Tibial nerve (tissue), 4 donors: Measurements from ENCODE around the gene CHURC1. TPM values are rescaled to one million over a fixed set of nuclear protein-coding genes. Genes with fewer than 3 reads are reported as not detected.
A peak's percentile ranks its signal among the peaks of the same experiment; 100 is the strongest.

Experiments
- DNase-seq, 2 donors: peaks; one replicate each; pipeline ENCODE4 v3.0.0-alpha.2; 2019; ENCODE audit warnings: low spot score in 2 of 2
- H3K27ac ChIP-seq, 4 donors: fragments of 200-600 bp; sonication (generic) in 3 of 4; one replicate each; pipeline ENCODE4 v1.5.1; 2017 to 2019; ENCODE audit warnings: mild to moderate bottlenecking in 1 of 4
- H3K27me3 ChIP-seq, 2 donors: fragments of 200-600 bp; sonication (generic) in 1 of 2; one replicate each; pipeline versions ENCODE4 v1.5.1 to v1.6.0; 2017 to 2019
- H3K36me3 ChIP-seq, 3 donors: fragments of 200-600 bp; sonication (generic); one replicate each; pipeline ENCODE4 v1.5.1; 2018 to 2019
- H3K4me1 ChIP-seq, 4 donors: fragments of 200-600 bp; sonication (generic) in 3 of 4; one replicate each; pipeline ENCODE4 v1.5.1; 2017 to 2019
- H3K4me3 ChIP-seq, 4 donors: fragments of 200-600 bp; sonication (generic) in 3 of 4; one replicate each; pipeline ENCODE4 v1.5.1; 2017 to 2019; ENCODE audit warnings: mild to moderate bottlenecking in 1 of 4, moderate library complexity in 1 of 4
- H3K9me3 ChIP-seq, 4 donors: fragments of 200-600 bp; sonication (generic) in 3 of 4; one replicate each; pipeline ENCODE4 v1.5.1; 2017 to 2019
- CTCF ChIP-seq, 5 experiments: fragments of 200-600 bp in 3 of 5; fragments of 450-650 bp in 2 of 5; sonication (generic) in 3 of 5; IDR thresholded peaks; one replicate each; pipeline ENCODE4 v1.5.1; 2016 to 2019; ENCODE audit warnings: antibody characterized with exemption in 5 of 5, mild to moderate bottlenecking in 3 of 5, moderate library complexity in 2 of 5
- EP300 ChIP-seq, 2 donors: sonication (generic); formaldehyde crosslinking; IDR thresholded peaks; one replicate each; pipeline ENCODE4 v1.6.1; 2017; ENCODE audit warnings: antibody characterized with exemption in 2 of 2, mild to moderate bottlenecking in 1 of 2
- POLR2A ChIP-seq, 2 donors: fragments of 450-650 bp; IDR thresholded peaks; one replicate each; pipeline ENCODE4 v1.6.1; 2017; ENCODE audit warnings: antibody characterized with exemption in 2 of 2, mild to moderate bottlenecking in 2 of 2, moderate library complexity in 2 of 2
- WGBS, 2 donors: methylation state at CpG; one replicate each; pipeline ENCODE4 v1.1.5; 2018; 5-methylcytosine and 5-hydroxymethylcytosine counted together
- total RNA-seq, 4 donors: library from RNA; depleted of rRNA; stranded (reverse); fragments of >200 nt; gene quantifications; one replicate each; pipeline ENCODE4 v1.1.0, GENCODE V29; 2016

Gene CHURC1
- total RNA-seq, 4 donors from 2014 or later, result 75.0 to 131 (median 89.1) TPM

- 91 to 96% methylated on average over 2 of the region's 2 CpGs for WGBS, 2 donors
- Histone ChIP-seq H3K27me3 (peaks cover 0 to 20% of the 10 kb centered on the region in 2 donors), H3K27ac (no peak overlapping the region), H3K9me3 (no peaks in the 10 kb centered on the region), H3K4me3 (no peak overlapping the region), H3K4me1 (peaks cover 0 to 4% (median 3%) of the 10 kb centered on the region in 4 donors), H3K36me3 (no peaks in the 10 kb centered on the region)
- no peak for DNase-seq
- TF ChIP-seq EP300 (IDR thresholded peaks at IDR 0.05), result no peak
- TF ChIP-seq POLR2A (IDR thresholded peaks at IDR 0.05), result no peak
- TF ChIP-seq CTCF (IDR thresholded peaks at IDR 0.05), result no peak
These were observed 28.7 kb upstream of the CHURC1 start for GRCh38 chr14:64885559-64885958.

- no peak for DNase-seq
- TF ChIP-seq CTCF (IDR thresholded peaks at IDR 0.05) (no peak), POLR2A (IDR thresholded peaks at IDR 0.05) (no peak), EP300 (IDR thresholded peaks at IDR 0.05) (no peak)
- H3K36me3 ChIP-seq, result no peaks in the 10 kb centered on the region
- H3K4me1 ChIP-seq, result no peaks in the 10 kb centered on the region
- WGBS, 2 donors, result 92 to 95% methylated on average over 6 of the region's 6 CpGs
- no peak overlapping the region for H3K4me3 ChIP-seq
- no peak overlapping the region for H3K27ac ChIP-seq
- no peaks in the 10 kb centered on the region for H3K9me3 ChIP-seq
- peaks cover 0 to 3% of the 10 kb centered on the region in 2 donors for H3K27me3 ChIP-seq
These were observed 24.9 kb upstream of the CHURC1 start for GRCh38 chr14:64889352-64889751.

- Histone ChIP-seq H3K9me3 (no peaks in the 10 kb centered on the region), H3K4me1 (no peaks in the 10 kb centered on the region), H3K4me3 (no peak overlapping the region), H3K27me3 (peaks cover 0 to 3% of the 10 kb centered on the region in 2 donors), H3K36me3 (no peaks in the 10 kb centered on the region), H3K27ac (no peak overlapping the region)
- TF ChIP-seq EP300 (IDR thresholded peaks at IDR 0.05), result no peak
- TF ChIP-seq CTCF (IDR thresholded peaks at IDR 0.05), result no peak
- TF ChIP-seq POLR2A (IDR thresholded peaks at IDR 0.05), result no peak
- WGBS, 2 donors, result 86 to 92% methylated on average over 4 of the region's 4 CpGs
- DNase-seq, result no peak
These were observed 22.9 kb upstream of the CHURC1 start for GRCh38 chr14:64891173-64891838.

- no peaks in the 10 kb centered on the region for H3K4me1 ChIP-seq
- no peak overlapping the region for H3K4me3 ChIP-seq
- no peak for TF ChIP-seq POLR2A (IDR thresholded peaks at IDR 0.05)
- peak; percentile 30 to 78 (median 41) for TF ChIP-seq CTCF (IDR thresholded peaks at IDR 0.05)
- H3K27ac ChIP-seq, result no peak overlapping the region
- peak in 1 of 2 donors; percentile 55 for DNase-seq
- 50% methylated on average over 2 of the region's 2 CpGs for WGBS, 2 donors
- peaks cover 0 to 3% of the 10 kb centered on the region in 2 donors for H3K27me3 ChIP-seq
- no peaks in the 10 kb centered on the region for H3K36me3 ChIP-seq
- H3K9me3 ChIP-seq, result no peaks in the 10 kb centered on the region
These were observed 22.3 kb upstream of the CHURC1 start for GRCh38 chr14:64891839-64892375.

GRCh38 chr14:64899958-64900357 lies 14.3 kb upstream of the CHURC1 start:
- no peaks in the 10 kb centered on the region for H3K4me1 ChIP-seq
- DNase-seq, result no peak
- 75 to 85% methylated on average over 1 of the region's 1 CpG for WGBS, 2 donors
- no peaks in the 10 kb centered on the region for H3K27me3 ChIP-seq
- no peak overlapping the region for H3K27ac ChIP-seq
- no peaks in the 10 kb centered on the region for H3K36me3 ChIP-seq
- TF ChIP-seq CTCF (IDR thresholded peaks at IDR 0.05), result no peak
- H3K9me3 ChIP-seq, result no peaks in the 10 kb centered on the region
- H3K4me3 ChIP-seq, result no peak overlapping the region
